OCI-LY7 (cell line): ENCODE data around the gene SLC39A6. TPM values are rescaled to one million over a fixed set of nuclear protein-coding genes. Genes with fewer than 3 reads are reported as not detected.

ENCODE experiments used
- BruUV-seq: library from RNA; stranded (reverse); fragments of 400-500 nt; replicated peaks from 2 replicates; lab custom pipeline; 2021; lab: Mats Ljungman, UMichigan
- CTCF ChIA-PET: fragments of 300-600 bp; sonication (Branson Sonifier 250); formaldehyde crosslinking; loops from one replicate; lab custom pipeline; 2022; ENCODE audit warnings: antibody characterized with exemption; ENCODE audit not compliant: unreplicated experiment; lab: Charles Lee
- POLR2A ChIA-PET: fragments of 300-600 bp; sonication (Branson Sonifier 250); formaldehyde crosslinking; loops from one replicate; lab custom pipeline; 2022; ENCODE audit warnings: antibody characterized with exemption; lab: Charles Lee
- DNase-seq: peaks from one replicate; pipeline ENCODE4 v3.0.0-alpha.2; 2015; ENCODE audit warnings: low spot score
- H2AFZ ChIP-seq: fragments of 200-600 bp; sonication (generic), shearing (Covaris generic); 2 replicates; pipeline ENCODE4 v1.6.1; 2014; ENCODE audit warnings: mild to moderate bottlenecking, antibody characterized with exemption, low read length, moderate library complexity
- H3K27ac ChIP-seq: fragments of 200-600 bp; sonication (generic); 2 replicates; pipeline ENCODE4 v1.5.1; 2014; ENCODE audit warnings: mixed run types, low read depth, mild to moderate bottlenecking, moderate library complexity, low read length, inconsistent platforms; ENCODE audit not compliant: poor library complexity, severe bottlenecking
- H3K36me3 ChIP-seq: fragments of 200-600 bp; sonication (generic); 2 replicates; pipeline ENCODE4 v1.6.1; 2014; ENCODE audit warnings: mild to moderate bottlenecking, antibody characterized with exemption, low read length, moderate library complexity, mixed read lengths; ENCODE audit not compliant: insufficient read depth
- H3K4me1 ChIP-seq: fragments of 200-600 bp; sonication (generic); 2 replicates; pipeline ENCODE4 v1.5.1; 2014; ENCODE audit warnings: mild to moderate bottlenecking, low read length; ENCODE audit not compliant: insufficient read depth, poor library complexity, severe bottlenecking
- H3K4me2 ChIP-seq: fragments of 200-600 bp; sonication (generic); 2 replicates; pipeline ENCODE4 v1.6.1; 2014; ENCODE audit warnings: mild to moderate bottlenecking, low read length
- H3K4me3 ChIP-seq: fragments of 200-600 bp; sonication (generic); 2 replicates; pipeline ENCODE4 v1.5.1; 2014; ENCODE audit warnings: mild to moderate bottlenecking, low read depth, low read length; ENCODE audit not compliant: poor library complexity, severe bottlenecking
- H3K79me2 ChIP-seq: fragments of 200-600 bp; sonication (generic); 2 replicates; pipeline ENCODE4 v1.6.1; 2016; ENCODE audit warnings: low read depth, mild to moderate bottlenecking, low read length, moderate library complexity, mixed read lengths; ENCODE audit not compliant: insufficient read depth
- H3K9me2 ChIP-seq: fragments of 200-600 bp; sonication (generic); 2 replicates; pipeline ENCODE4 v1.6.1; 2016; ENCODE audit warnings: mild to moderate bottlenecking, low read length, mixed read lengths; ENCODE audit not compliant: insufficient read depth
- H3K9me3 ChIP-seq: fragments of 200-600 bp; sonication (generic); 2 replicates; pipeline ENCODE4 v1.6.1; 2014; ENCODE audit warnings: mild to moderate bottlenecking, mixed run types, low read length, mixed read lengths
- H4K20me1 ChIP-seq: fragments of 200-600 bp; sonication (generic); 2 replicates; pipeline ENCODE4 v1.6.1; 2014; ENCODE audit warnings: mild to moderate bottlenecking, antibody characterized with exemption, low read length, moderate library complexity, mixed read lengths; ENCODE audit not compliant: insufficient read depth
- EZH2phosphoT487 ChIP-seq: fragments of 200-600 bp; sonication (generic); IDR thresholded peaks from 2 replicates; pipeline ENCODE4 v1.6.1; 2018; ENCODE audit warnings: low read depth, borderline replicate concordance, mild to moderate bottlenecking, mixed run types, antibody characterized with exemption, low read length, moderate library complexity, mixed read lengths
- intact Hi-C: fragments of 100-400 bp; cut with micrococcal nuclease; formaldehyde crosslinking; loops from one replicate; pipeline ENCODE4 v1.10.0; 2022; ENCODE audit not compliant: unreplicated experiment
- total RNA-seq, 2 experiments: library from RNA; depleted of rRNA in 1 of 2; stranded (reverse); fragments of >200 nt in 1 of 2; shearing (Covaris generic) in 1 of 2; gene quantifications; 2 replicates each; pipeline ENCODE4 v1.2.3, GENCODE V29; 2014 to 2022
- TF ChIP-seq, protein P1 (sequence below): fragments of 200-600 bp; sonication (generic); conservative IDR thresholded peaks from 2 replicates; pipeline ENCODE4 v1.5.1; 2014; ENCODE audit warnings: mild to moderate bottlenecking, antibody characterized with exemption, low read length, moderate library complexity, mixed read lengths

Gene SLC39A6
- total RNA-seq, 2 experiments from 2014 or later = 11.2 to 14.7 TPM

DNA sequence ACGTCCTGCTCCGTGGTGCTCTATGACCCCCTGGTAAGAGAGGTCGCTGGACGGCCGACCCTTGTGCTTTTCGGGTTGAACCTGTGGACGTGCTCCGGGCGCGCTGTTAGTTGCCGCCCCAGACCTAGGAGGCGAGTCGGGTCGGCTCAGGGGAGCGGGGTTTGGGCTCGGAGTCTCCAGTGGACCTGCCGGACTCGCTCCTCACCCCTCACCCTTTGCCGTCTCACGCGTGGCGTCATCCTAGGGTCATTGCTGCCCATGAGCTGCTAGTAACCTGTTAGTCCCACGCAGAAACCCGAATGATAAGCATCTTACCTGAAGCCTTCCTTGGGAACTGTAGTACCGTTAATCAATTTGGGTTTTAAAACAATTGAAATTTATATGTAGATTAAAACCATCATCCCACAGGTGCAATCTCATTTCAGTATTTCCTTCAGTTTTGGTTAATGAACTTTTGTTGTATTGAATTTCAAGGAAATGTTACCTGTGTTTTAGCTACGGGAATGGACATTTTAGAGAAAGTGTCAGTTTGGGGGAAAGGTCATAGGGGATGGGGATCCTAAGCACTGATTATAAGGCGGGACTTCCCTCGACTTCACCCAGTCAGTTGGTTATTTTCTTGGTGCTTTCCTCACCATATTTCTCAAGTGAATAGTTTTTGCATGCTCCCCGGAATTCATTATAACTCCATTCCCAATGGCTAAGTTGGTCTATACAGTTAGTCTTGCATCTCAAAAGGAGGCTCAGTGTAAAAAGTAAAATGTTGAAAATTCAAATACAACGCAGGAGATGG, 1.1 kb upstream of the SLC39A6 start:
- ChIA-PET POLR2A (interaction anchor here (0.6 kb wide), 1 partner anchor 56 kb away, joined by 3 read pairs; no protein-coding TSS in a partner anchor), CTCF (no interaction called here)
- no peaks in the 10 kb centered on the region for H3K9me3 ChIP-seq
- peak overlapping the region; percentile 84 for H3K27ac ChIP-seq
- peaks cover 21% of the 10 kb centered on the region for H3K4me1 ChIP-seq
- H3K4me2 ChIP-seq = peak overlapping the region; percentile 99
- H3K9me2 ChIP-seq = no peaks in the 10 kb centered on the region
- no peak for TF ChIP-seq EZH2phosphoT487
- TF ChIP-seq, protein P1, sequence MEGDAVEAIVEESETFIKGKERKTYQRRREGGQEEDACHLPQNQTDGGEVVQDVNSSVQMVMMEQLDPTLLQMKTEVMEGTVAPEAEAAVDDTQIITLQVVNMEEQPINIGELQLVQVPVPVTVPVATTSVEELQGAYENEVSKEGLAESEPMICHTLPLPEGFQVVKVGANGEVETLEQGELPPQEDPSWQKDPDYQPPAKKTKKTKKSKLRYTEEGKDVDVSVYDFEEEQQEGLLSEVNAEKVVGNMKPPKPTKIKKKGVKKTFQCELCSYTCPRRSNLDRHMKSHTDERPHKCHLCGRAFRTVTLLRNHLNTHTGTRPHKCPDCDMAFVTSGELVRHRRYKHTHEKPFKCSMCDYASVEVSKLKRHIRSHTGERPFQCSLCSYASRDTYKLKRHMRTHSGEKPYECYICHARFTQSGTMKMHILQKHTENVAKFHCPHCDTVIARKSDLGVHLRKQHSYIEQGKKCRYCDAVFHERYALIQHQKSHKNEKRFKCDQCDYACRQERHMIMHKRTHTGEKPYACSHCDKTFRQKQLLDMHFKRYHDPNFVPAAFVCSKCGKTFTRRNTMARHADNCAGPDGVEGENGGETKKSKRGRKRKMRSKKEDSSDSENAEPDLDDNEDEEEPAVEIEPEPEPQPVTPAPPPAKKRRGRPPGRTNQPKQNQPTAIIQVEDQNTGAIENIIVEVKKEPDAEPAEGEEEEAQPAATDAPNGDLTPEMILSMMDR = no peak
- H2AFZ ChIP-seq = peak overlapping the region; percentile 86
- peak overlapping the region; percentile 97 for H3K4me3 ChIP-seq
- DNase-seq = no peak
- BruUV-seq = TSS peak; percentile 55
- peaks cover 60% of the 10 kb centered on the region for H3K79me2 ChIP-seq
- H4K20me1 ChIP-seq = no peaks in the 10 kb centered on the region
- intact Hi-C loops = no loop called here
- H3K36me3 ChIP-seq = peaks cover 19% of the 10 kb centered on the region

- H2AFZ ChIP-seq = peak overlapping the region; percentile 79
- H3K9me2 ChIP-seq = no peaks in the 10 kb centered on the region
- peak overlapping the region; percentile 84 for H3K27ac ChIP-seq
- DNase-seq = no peak
- H3K9me3 ChIP-seq = no peaks in the 10 kb centered on the region
- POLR2A ChIA-PET = interaction anchor here (0.6 to 1.4 kb wide), 3 partner anchors 21 to 62 kb away, joined by 4 to 6 read pairs (median 6); no protein-coding TSS in a partner anchor
- H3K4me2 ChIP-seq = peak overlapping the region; percentile 99
- no TSS peak for BruUV-seq
- peaks cover 16% of the 10 kb centered on the region for H3K36me3 ChIP-seq
- intact Hi-C loops = no loop called here
- no peak for TF ChIP-seq EZH2phosphoT487
- TF ChIP-seq, protein P1 = no peak
- H3K4me1 ChIP-seq = peaks cover 21% of the 10 kb centered on the region
- H4K20me1 ChIP-seq = no peaks in the 10 kb centered on the region
- peak overlapping the region; percentile 97 for H3K4me3 ChIP-seq
- CTCF ChIA-PET = interaction anchor here (0.5 kb wide), 1 partner anchor 60 kb away, joined by 3 read pairs; no protein-coding TSS in a partner anchor
- H3K79me2 ChIP-seq = peaks cover 54% of the 10 kb centered on the region
Measured at GRCh38 chr18:36128907-36129299, 237 bp downstream of the SLC39A6 start.

GRCh38 chr18:36128530-36128870, 640 bp downstream of the SLC39A6 start:
- Histone ChIP-seq H3K9me3 (no peaks in the 10 kb centered on the region), H3K4me2 (peak overlapping the region; percentile 99), H3K4me3 (peak overlapping the region; percentile 97), H4K20me1 (no peaks in the 10 kb centered on the region), H3K36me3 (peaks cover 16% of the 10 kb centered on the region), H3K9me2 (no peaks in the 10 kb centered on the region), H3K27ac (no peak overlapping the region), H3K79me2 (peaks cover 54% of the 10 kb centered on the region), H3K4me1 (peaks cover 21% of the 10 kb centered on the region), H2AFZ (peak overlapping the region; percentile 79)
- BruUV-seq = no TSS peak
- TF ChIP-seq, protein P1 = no peak
- no peak for TF ChIP-seq EZH2phosphoT487
- intact Hi-C loops = no loop called here
- DNase-seq = no peak
- POLR2A ChIA-PET = interaction anchor here (0.6 to 1.4 kb wide), 3 partner anchors 21 to 62 kb away, joined by 4 to 6 read pairs (median 6); no protein-coding TSS in a partner anchor
- CTCF ChIA-PET = no interaction called here
